Measurements from ENCODE around the gene SLC6A17. TPM values are rescaled to one million over a fixed set of nuclear protein-coding genes. Genes with fewer than 3 reads are reported as not detected.

SLC6A17 gene
- total RNA-seq, 1 experiment from 2014 or later: 0.24 TPM

- TF ChIP-seq ZNF671 (CRISPR knock-in tag; IDR thresholded peaks at IDR 0.05) (no peak), TEAD1 (CRISPR knock-in tag; IDR thresholded peaks at IDR 0.05) (no peak), ZNF121 (CRISPR knock-in tag; IDR thresholded peaks at IDR 0.05) (no peak), EMX1 (CRISPR knock-in tag; IDR thresholded peaks at IDR 0.05) (no peak), NFATC4 (CRISPR knock-in tag; IDR thresholded peaks at IDR 0.05) (no peak)
- TF ChIP-seq, protein P1, sequence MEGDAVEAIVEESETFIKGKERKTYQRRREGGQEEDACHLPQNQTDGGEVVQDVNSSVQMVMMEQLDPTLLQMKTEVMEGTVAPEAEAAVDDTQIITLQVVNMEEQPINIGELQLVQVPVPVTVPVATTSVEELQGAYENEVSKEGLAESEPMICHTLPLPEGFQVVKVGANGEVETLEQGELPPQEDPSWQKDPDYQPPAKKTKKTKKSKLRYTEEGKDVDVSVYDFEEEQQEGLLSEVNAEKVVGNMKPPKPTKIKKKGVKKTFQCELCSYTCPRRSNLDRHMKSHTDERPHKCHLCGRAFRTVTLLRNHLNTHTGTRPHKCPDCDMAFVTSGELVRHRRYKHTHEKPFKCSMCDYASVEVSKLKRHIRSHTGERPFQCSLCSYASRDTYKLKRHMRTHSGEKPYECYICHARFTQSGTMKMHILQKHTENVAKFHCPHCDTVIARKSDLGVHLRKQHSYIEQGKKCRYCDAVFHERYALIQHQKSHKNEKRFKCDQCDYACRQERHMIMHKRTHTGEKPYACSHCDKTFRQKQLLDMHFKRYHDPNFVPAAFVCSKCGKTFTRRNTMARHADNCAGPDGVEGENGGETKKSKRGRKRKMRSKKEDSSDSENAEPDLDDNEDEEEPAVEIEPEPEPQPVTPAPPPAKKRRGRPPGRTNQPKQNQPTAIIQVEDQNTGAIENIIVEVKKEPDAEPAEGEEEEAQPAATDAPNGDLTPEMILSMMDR (IDR thresholded peaks at IDR 0.05): no peak
- TF ChIP-seq, protein P2, sequence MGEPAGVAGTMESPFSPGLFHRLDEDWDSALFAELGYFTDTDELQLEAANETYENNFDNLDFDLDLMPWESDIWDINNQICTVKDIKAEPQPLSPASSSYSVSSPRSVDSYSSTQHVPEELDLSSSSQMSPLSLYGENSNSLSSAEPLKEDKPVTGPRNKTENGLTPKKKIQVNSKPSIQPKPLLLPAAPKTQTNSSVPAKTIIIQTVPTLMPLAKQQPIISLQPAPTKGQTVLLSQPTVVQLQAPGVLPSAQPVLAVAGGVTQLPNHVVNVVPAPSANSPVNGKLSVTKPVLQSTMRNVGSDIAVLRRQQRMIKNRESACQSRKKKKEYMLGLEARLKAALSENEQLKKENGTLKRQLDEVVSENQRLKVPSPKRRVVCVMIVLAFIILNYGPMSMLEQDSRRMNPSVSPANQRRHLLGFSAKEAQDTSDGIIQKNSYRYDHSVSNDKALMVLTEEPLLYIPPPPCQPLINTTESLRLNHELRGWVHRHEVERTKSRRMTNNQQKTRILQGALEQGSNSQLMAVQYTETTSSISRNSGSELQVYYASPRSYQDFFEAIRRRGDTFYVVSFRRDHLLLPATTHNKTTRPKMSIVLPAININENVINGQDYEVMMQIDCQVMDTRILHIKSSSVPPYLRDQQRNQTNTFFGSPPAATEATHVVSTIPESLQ (CRISPR knock-in tag; IDR thresholded peaks at IDR 0.05): no peak
Observed at GRCh38 chr1:110161165-110161564, 10.9 kb downstream of the SLC6A17 start (continued).

GRCh38 chr1:110161849-110162248 is 11.6 kb downstream of the SLC6A17 start:
- H3K36me3 Mint-ChIP-seq: no peaks in the 10 kb centered on the region
- peaks cover 11% of the 10 kb centered on the region for H3K27me3 Mint-ChIP-seq (ENCODE audit: low read depth)
- DNase-seq (ENCODE audit: low spot score) (no peak), ATAC-seq (no peak)
- H3K4me3 Mint-ChIP-seq: no peak overlapping the region
- H3K4me1 Mint-ChIP-seq: peaks cover 11% of the 10 kb centered on the region
- TF ChIP-seq ZNF121 (CRISPR knock-in tag; IDR thresholded peaks at IDR 0.05) (no peak), TEAD1 (CRISPR knock-in tag; IDR thresholded peaks at IDR 0.05) (no peak), ZNF138 (CRISPR knock-in tag; conservative IDR thresholded peaks at IDR 0.05) (no peak), E2F5 (CRISPR knock-in tag; IDR thresholded peaks at IDR 0.05) (no peak), JUN (CRISPR knock-in tag; IDR thresholded peaks at IDR 0.05) (no peak), GRHL2 (CRISPR knock-in tag; IDR thresholded peaks at IDR 0.05; ENCODE audit: insufficient replicate concordance, severe bottlenecking) (no peak), FOXK1 (CRISPR knock-in tag; IDR thresholded peaks at IDR 0.05) (no peak), RORB (CRISPR knock-in tag; IDR thresholded peaks at IDR 0.05) (no peak), NR1H2 (CRISPR knock-in tag; IDR thresholded peaks at IDR 0.05) (no peak)
- TF ChIP-seq, protein P3, sequence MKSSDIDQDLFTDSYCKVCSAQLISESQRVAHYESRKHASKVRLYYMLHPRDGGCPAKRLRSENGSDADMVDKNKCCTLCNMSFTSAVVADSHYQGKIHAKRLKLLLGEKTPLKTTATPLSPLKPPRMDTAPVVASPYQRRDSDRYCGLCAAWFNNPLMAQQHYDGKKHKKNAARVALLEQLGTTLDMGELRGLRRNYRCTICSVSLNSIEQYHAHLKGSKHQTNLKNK (CRISPR knock-in tag; IDR thresholded peaks at IDR 0.05): no peak
- POLR2A ChIA-PET: no interaction called here
- H3K9me3 Mint-ChIP-seq: no peaks in the 10 kb centered on the region
- CTCF ChIA-PET: interaction anchor here (1.6 to 3.2 kb wide), 3 partner anchors 8 to 73 kb away, joined by 4 to 11 read pairs (median 8); partner anchors contain the start of gene SLC6A17
- H3K27ac Mint-ChIP-seq: no peak overlapping the region

DNA sequence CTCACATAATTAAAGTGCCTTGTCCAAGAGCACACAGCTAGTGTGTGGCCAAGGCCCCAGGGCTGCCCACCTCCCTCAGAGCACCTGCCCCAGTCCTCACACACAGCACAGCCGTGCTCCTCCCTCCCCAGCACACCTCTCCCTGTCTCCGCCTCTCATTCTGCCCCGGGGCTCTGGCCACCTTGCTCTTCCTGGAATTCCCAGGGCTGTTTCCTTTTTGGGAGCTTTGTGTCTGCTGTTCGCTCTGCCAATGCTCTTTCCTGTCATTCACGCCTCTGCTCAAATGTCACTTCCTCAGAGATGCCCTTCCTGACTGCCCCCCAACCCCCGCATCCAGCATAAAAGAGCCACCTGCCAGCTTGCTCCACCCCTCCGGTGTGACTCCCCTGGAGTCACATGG is 13.3 kb downstream of the SLC6A17 start:
- no peaks in the 10 kb centered on the region for H3K9me3 Mint-ChIP-seq
- ATAC-seq (no peak; the same call in 1 of the 2 replicates), DNase-seq (ENCODE audit: low spot score) (no peak)
- H3K27me3 Mint-ChIP-seq (ENCODE audit: low read depth): peaks cover 4% of the 10 kb centered on the region
- H3K27ac Mint-ChIP-seq: no peak overlapping the region
- H3K4me1 Mint-ChIP-seq: peaks cover 11% of the 10 kb centered on the region
- TF ChIP-seq ZNF232 (CRISPR knock-in tag; IDR thresholded peaks at IDR 0.05): no peak
- TF ChIP-seq IRF2 (CRISPR knock-in tag; IDR thresholded peaks at IDR 0.05; ENCODE audit: borderline replicate concordance, low read depth): no peak
- no peak overlapping the region for H3K4me3 Mint-ChIP-seq
- ChIA-PET POLR2A (no interaction called here), CTCF (interaction anchor here (0.7 to 3.2 kb wide), 6 partner anchors 11 to 332 kb away, joined by 3 to 11 read pairs (median 5); partner anchors contain the start of gene SLC6A17)
- no peaks in the 10 kb centered on the region for H3K36me3 Mint-ChIP-seq
